Measurements from ENCODE around the gene SGSH.

DNA sequence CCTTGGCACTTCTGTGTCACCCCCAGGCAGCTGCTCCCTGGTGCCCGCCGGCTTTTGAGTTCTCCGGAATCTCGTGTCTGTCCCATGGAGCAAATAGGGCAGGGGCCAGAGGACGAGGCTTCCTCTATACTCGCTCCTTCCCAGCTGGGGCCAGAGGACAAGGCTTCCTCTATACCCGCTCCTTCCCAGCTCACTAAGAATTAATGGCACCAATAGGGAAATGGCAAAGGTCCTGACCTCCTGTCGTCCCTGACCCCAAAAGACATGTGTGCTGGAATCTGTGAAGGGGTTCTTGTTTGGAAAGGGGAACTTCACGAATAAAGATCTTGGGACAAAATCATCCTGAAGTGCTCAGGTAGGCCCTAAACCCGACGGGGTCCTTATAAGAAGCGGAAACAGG is 7.6 kb downstream of the SGSH start:
- TF ChIP-seq, protein P1, sequence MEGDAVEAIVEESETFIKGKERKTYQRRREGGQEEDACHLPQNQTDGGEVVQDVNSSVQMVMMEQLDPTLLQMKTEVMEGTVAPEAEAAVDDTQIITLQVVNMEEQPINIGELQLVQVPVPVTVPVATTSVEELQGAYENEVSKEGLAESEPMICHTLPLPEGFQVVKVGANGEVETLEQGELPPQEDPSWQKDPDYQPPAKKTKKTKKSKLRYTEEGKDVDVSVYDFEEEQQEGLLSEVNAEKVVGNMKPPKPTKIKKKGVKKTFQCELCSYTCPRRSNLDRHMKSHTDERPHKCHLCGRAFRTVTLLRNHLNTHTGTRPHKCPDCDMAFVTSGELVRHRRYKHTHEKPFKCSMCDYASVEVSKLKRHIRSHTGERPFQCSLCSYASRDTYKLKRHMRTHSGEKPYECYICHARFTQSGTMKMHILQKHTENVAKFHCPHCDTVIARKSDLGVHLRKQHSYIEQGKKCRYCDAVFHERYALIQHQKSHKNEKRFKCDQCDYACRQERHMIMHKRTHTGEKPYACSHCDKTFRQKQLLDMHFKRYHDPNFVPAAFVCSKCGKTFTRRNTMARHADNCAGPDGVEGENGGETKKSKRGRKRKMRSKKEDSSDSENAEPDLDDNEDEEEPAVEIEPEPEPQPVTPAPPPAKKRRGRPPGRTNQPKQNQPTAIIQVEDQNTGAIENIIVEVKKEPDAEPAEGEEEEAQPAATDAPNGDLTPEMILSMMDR (IDR thresholded peaks at IDR 0.05): no peak
- no peak for TF ChIP-seq EZH2 (IDR thresholded peaks at IDR 0.05)
- no peak for TF ChIP-seq EZH2phosphoT487 (IDR thresholded peaks at IDR 0.05)

Measured in neural progenitor cell (in vitro differentiated cells).